ENCODE measurements around the gene FADS3. TPM values are rescaled to one million over a fixed set of nuclear protein-coding genes. Genes with fewer than 3 reads are reported as not detected.

Gene FADS3
- total RNA-seq, 2 experiments from 2014 or later, result 6.9 TPM

GRCh38 chr11:61926235-61926634, 34.9 kb upstream of the FADS3 start:
- Mint-ChIP-seq H3K9me3 (no peaks in the 10 kb centered on the region), H3K4me3 (no peak overlapping the region), H3K27me3 (peaks cover 26% of the 10 kb centered on the region), H3K27ac (no peak overlapping the region), H3K36me3 (ENCODE audit: low read depth) (no peaks in the 10 kb centered on the region), H3K4me1 (ENCODE audit: low read depth) (no peaks in the 10 kb centered on the region)
- Histone ChIP-seq H3K9me3 (ENCODE audit: control insufficient read depth in 1 of 2, insufficient read depth in 1 of 2, low read length in 2 of 2) (no peaks in the 10 kb centered on the region), H3K27ac (ENCODE audit: low read depth in 1 of 2, low read length in 2 of 2) (no peak overlapping the region), H3K4me1 (ENCODE audit: insufficient read depth, low read length) (no peaks in the 10 kb centered on the region), H3K27me3 (ENCODE audit: control insufficient read depth in 1 of 2, insufficient read depth in 2 of 2, low read length in 2 of 2) (peaks cover 0 to under 1% of the 10 kb centered on the region in 2 experiments), H3K4me3 (ENCODE audit: low read length) (no peak overlapping the region), H3K36me3 (ENCODE audit: insufficient read depth, low read length) (no peaks in the 10 kb centered on the region)
- DNase-seq (no peak), ATAC-seq (ENCODE audit: poor library complexity) (no peak)
- CTCF ChIA-PET, result interaction anchor here (0.7 to 1.5 kb wide), 2 partner anchors 13 to 157 kb away, joined by 3 read pairs; no protein-coding TSS in a partner anchor
- intact Hi-C loops (cut with DNase I, micrococcal nuclease), result no loop called here
- TF ChIP-seq CTCF (IDR thresholded peaks at IDR 0.05), result no peak
- POLR2A ChIA-PET, result no interaction called here

GRCh38 chr11:61925736-61926135, 34.4 kb upstream of the FADS3 start:
- H3K4me1 ChIP-seq (ENCODE audit: insufficient read depth, low read length), result no peaks in the 10 kb centered on the region
- Mint-ChIP-seq H3K27me3 (peaks cover 25% of the 10 kb centered on the region), H3K4me3 (no peak overlapping the region), H3K27ac (no peak overlapping the region), H3K36me3 (ENCODE audit: low read depth) (no peaks in the 10 kb centered on the region), H3K4me1 (ENCODE audit: low read depth) (no peaks in the 10 kb centered on the region), H3K9me3 (no peaks in the 10 kb centered on the region)
- DNase-seq (no peak), ATAC-seq (ENCODE audit: poor library complexity) (no peak)
- TF ChIP-seq CTCF (IDR thresholded peaks at IDR 0.05), result no peak
- ChIA-PET CTCF (interaction anchor here (0.7 to 1.5 kb wide), 2 partner anchors 12 to 158 kb away, joined by 3 read pairs; no protein-coding TSS in a partner anchor), POLR2A (no interaction called here)
- H3K27me3 ChIP-seq (ENCODE audit: control insufficient read depth in 1 of 2, insufficient read depth in 2 of 2, low read length in 2 of 2), result peaks cover 0 to 4% of the 10 kb centered on the region in 2 experiments
- H3K4me3 ChIP-seq (ENCODE audit: low read length), result no peak overlapping the region
- H3K9me3 ChIP-seq (ENCODE audit: control insufficient read depth in 1 of 2, insufficient read depth in 1 of 2, low read length in 2 of 2), result no peaks in the 10 kb centered on the region
- no peaks in the 10 kb centered on the region for H3K36me3 ChIP-seq (ENCODE audit: insufficient read depth, low read length)
- no peak overlapping the region for H3K27ac ChIP-seq (ENCODE audit: low read depth in 1 of 2, low read length in 2 of 2)
- intact Hi-C loops (cut with DNase I, micrococcal nuclease), result no loop called here

GRCh38 chr11:61924064-61924455, 32.7 kb upstream of the FADS3 start:
- Histone ChIP-seq H3K4me1 (ENCODE audit: insufficient read depth, low read length) (no peaks in the 10 kb centered on the region), H3K36me3 (ENCODE audit: insufficient read depth, low read length) (no peaks in the 10 kb centered on the region), H3K4me3 (ENCODE audit: low read length) (no peak overlapping the region), H3K9me3 (ENCODE audit: control insufficient read depth in 1 of 2, insufficient read depth in 1 of 2, low read length in 2 of 2) (no peaks in the 10 kb centered on the region), H3K27me3 (ENCODE audit: control insufficient read depth in 1 of 2, insufficient read depth in 2 of 2, low read length in 2 of 2) (peaks cover 7 to 15% of the 10 kb centered on the region in 2 experiments), H3K27ac (ENCODE audit: low read depth in 1 of 2, low read length in 2 of 2) (no peak overlapping the region)
- no peak for ATAC-seq (ENCODE audit: poor library complexity)
- Mint-ChIP-seq H3K4me1 (ENCODE audit: low read depth) (no peaks in the 10 kb centered on the region), H3K4me3 (no peak overlapping the region), H3K36me3 (ENCODE audit: low read depth) (no peaks in the 10 kb centered on the region), H3K27me3 (peaks cover 39% of the 10 kb centered on the region), H3K27ac (no peak overlapping the region), H3K9me3 (no peaks in the 10 kb centered on the region)
- intact Hi-C loops (cut with DNase I, micrococcal nuclease), result loop anchor here in 1 of 2 experiments (5.0 kb wide), 1 partner anchor 62 kb away; no protein-coding TSS in a partner anchor
- ChIA-PET POLR2A (no interaction called here), CTCF (no interaction called here)
- DNase-seq, result no peak
- no peak for TF ChIP-seq CTCF (IDR thresholded peaks at IDR 0.05)

All from CD4-positive, alpha-beta T cell (primary cell).